Measurements from ENCODE around the gene PRKCA. TPM values are rescaled to one million over a fixed set of nuclear protein-coding genes. Genes with fewer than 3 reads are reported as not detected.

The PRKCA gene
- total RNA-seq, 1 experiment from 2014 or later = 22.6 TPM

GRCh38 chr17:66612993-66613392 lies 310.6 kb downstream of the PRKCA start:
- Histone ChIP-seq H3F3A (ENCODE audit: low read length, unreplicated experiment) (no peaks in the 10 kb centered on the region), H3K4me1 (ENCODE audit: insufficient read depth, low read length) (no peaks in the 10 kb centered on the region), H3K27me3 (ENCODE audit: low read length) (no peaks in the 10 kb centered on the region), H2AFZ (ENCODE audit: low read length) (no peak overlapping the region), H3K36me3 (ENCODE audit: low read depth, low read length) (peaks cover 12% of the 10 kb centered on the region; the same call in 1 of the 2 replicates), H3K79me2 (ENCODE audit: low read length) (no peaks in the 10 kb centered on the region), H3K4me2 (ENCODE audit: low read length) (no peak overlapping the region), H3K9me3 (ENCODE audit: low read length) (0 out of 2 replicates have a peak, but pooled peaks cover 4% of the 10 kb centered on the region), H4K20me1 (ENCODE audit: low read length) (no peaks in the 10 kb centered on the region), H3K9ac (ENCODE audit: low read length) (no peak overlapping the region), H3K9me2 (replicated peaks; ENCODE audit: low read length) (no peaks in the 10 kb centered on the region), H3K27ac (ENCODE audit: low read length) (no peak overlapping the region), H3K4me3 (ENCODE audit: low read length) (no peak overlapping the region)
- TF ChIP-seq EZH2phosphoT487 (IDR thresholded peaks at IDR 0.05; ENCODE audit: borderline replicate concordance, low read length) (no peak), CTCF (conservative IDR thresholded peaks at IDR 0.05; ENCODE audit: low read depth, low read length) (no peak), EZH2 (IDR thresholded peaks at IDR 0.05; ENCODE audit: low read length, unreplicated experiment) (no peak)
- POLR2A ChIA-PET (ENCODE audit: unreplicated experiment) = no interaction called here
- no TSS peak for BruUV-seq (replicated peaks)
- intact Hi-C loops (cut with micrococcal nuclease) = no loop called here
- no peak for ATAC-seq
- no peak for DNase-seq
- CTCF ChIA-PET = no interaction called here

- Histone ChIP-seq H3K9me3 (ENCODE audit: low read length) (0 out of 2 replicates have a peak, but pooled peaks cover 4% of the 10 kb centered on the region), H3K27ac (ENCODE audit: low read length) (no peak overlapping the region), H3K9me2 (replicated peaks; ENCODE audit: low read length) (no peaks in the 10 kb centered on the region), H3K4me1 (ENCODE audit: insufficient read depth, low read length) (no peaks in the 10 kb centered on the region), H3K27me3 (ENCODE audit: low read length) (no peaks in the 10 kb centered on the region), H3K36me3 (ENCODE audit: low read depth, low read length) (peaks cover 10% of the 10 kb centered on the region; the same call in 1 of the 2 replicates), H4K20me1 (ENCODE audit: low read length) (no peaks in the 10 kb centered on the region), H3K9ac (ENCODE audit: low read length) (no peak overlapping the region), H3K79me2 (ENCODE audit: low read length) (no peaks in the 10 kb centered on the region), H3K4me2 (ENCODE audit: low read length) (no peak overlapping the region), H3F3A (ENCODE audit: low read length, unreplicated experiment) (no peaks in the 10 kb centered on the region), H2AFZ (ENCODE audit: low read length) (no peak overlapping the region), H3K4me3 (ENCODE audit: low read length) (no peak overlapping the region)
- no peak for DNase-seq
- ChIA-PET CTCF (no interaction called here), POLR2A (ENCODE audit: unreplicated experiment) (no interaction called here)
- no TSS peak for BruUV-seq (replicated peaks)
- intact Hi-C loops (cut with micrococcal nuclease) = no loop called here
- ATAC-seq = no peak
- no peak for TF ChIP-seq EZH2phosphoT487 (IDR thresholded peaks at IDR 0.05; ENCODE audit: borderline replicate concordance, low read length)
- no peak for TF ChIP-seq EZH2 (IDR thresholded peaks at IDR 0.05; ENCODE audit: low read length, unreplicated experiment)
- no peak for TF ChIP-seq CTCF (conservative IDR thresholded peaks at IDR 0.05; ENCODE audit: low read depth, low read length)
Observed at GRCh38 chr17:66614469-66614868, 312.1 kb downstream of the PRKCA start.

GRCh38 chr17:66619206-66619605 lies 316.8 kb downstream of the PRKCA start:
- no peaks in the 10 kb centered on the region for H3K9me2 ChIP-seq (replicated peaks; ENCODE audit: low read length)
- ATAC-seq (no peak), DNase-seq (no peak)
- intact Hi-C loops (cut with micrococcal nuclease) = no loop called here
- no peak overlapping the region for H3K27ac ChIP-seq (ENCODE audit: low read length)
- H3K4me3 ChIP-seq (ENCODE audit: low read length) = no peak overlapping the region
- no peak overlapping the region for H2AFZ ChIP-seq (ENCODE audit: low read length)
- no peaks in the 10 kb centered on the region for H3K27me3 ChIP-seq (ENCODE audit: low read length)
- H3K36me3 ChIP-seq (ENCODE audit: low read depth, low read length) = no peaks in the 10 kb centered on the region
- POLR2A ChIA-PET (ENCODE audit: unreplicated experiment) = no interaction called here
- no peaks in the 10 kb centered on the region for H4K20me1 ChIP-seq (ENCODE audit: low read length)
- H3K79me2 ChIP-seq (ENCODE audit: low read length) = no peaks in the 10 kb centered on the region
- H3K4me2 ChIP-seq (ENCODE audit: low read length) = no peak overlapping the region
- H3K9me3 ChIP-seq (ENCODE audit: low read length) = no peaks in the 10 kb centered on the region
- CTCF ChIA-PET = no interaction called here
- H3K4me1 ChIP-seq (ENCODE audit: insufficient read depth, low read length) = no peaks in the 10 kb centered on the region
- H3K9ac ChIP-seq (ENCODE audit: low read length) = no peak overlapping the region
- no peaks in the 10 kb centered on the region for H3F3A ChIP-seq (ENCODE audit: low read length, unreplicated experiment)
- no TSS peak for BruUV-seq (replicated peaks)
- TF ChIP-seq EZH2phosphoT487 (IDR thresholded peaks at IDR 0.05; ENCODE audit: borderline replicate concordance, low read length) (no peak), EZH2 (IDR thresholded peaks at IDR 0.05; ENCODE audit: low read length, unreplicated experiment) (no peak), CTCF (conservative IDR thresholded peaks at IDR 0.05; ENCODE audit: low read depth, low read length) (no peak)
